Natural killer cell treated with Interleukin-12 subunit alpha and Interleukin-12 subunit beta and Interleukin-15 and Interleukin-18, amount 100 ng/mL, for 72 hours (primary cell): ENCODE data around the gene NFIC. TPM values are rescaled to one million over a fixed set of nuclear protein-coding genes. Genes with fewer than 3 reads are reported as not detected.
"Not testable (repeated sequence)": the region's sequence is repeated elsewhere in the genome, so short reads cannot be mapped to it uniquely, and the experiment has no call there.

Experiments used
- ATAC-seq, 2 donors: fragments of 150-1000 bp; cut with Tn5 transposase in 1 of 2; sonication (Bioruptor Pico), chemical (Tn5 transposase) in 1 of 2; 2 replicates each; pipeline ENCODE4 v1.10.0; 2021
- DNase-seq: peaks from one replicate; pipeline ENCODE4 v3.0.0; 2022; ENCODE audit warnings: low spot score
- H3K27ac Mint-ChIP-seq, 2 donors: 1 replicate in 1 of 2; 2 replicates in 1 of 2; pipeline ENCODE4 v1.8.0; 2022; ENCODE audit warnings: mixed read lengths in 2 of 2, mild to moderate bottlenecking in 1 of 2, moderate library complexity in 1 of 2
- H3K27me3 Mint-ChIP-seq, 2 donors: 1 replicate in 1 of 2; 2 replicates in 1 of 2; pipeline ENCODE4 v1.8.0; 2022; ENCODE audit warnings: mixed read lengths in 2 of 2
- H3K36me3 Mint-ChIP-seq: one replicate; pipeline ENCODE4 v1.8.0; 2022; ENCODE audit warnings: mixed read lengths
- H3K4me1 Mint-ChIP-seq, 2 donors: 1 replicate in 1 of 2; 2 replicates in 1 of 2; pipeline ENCODE4 v1.8.0; 2022; ENCODE audit warnings: low read depth in 2 of 2, mixed read lengths in 2 of 2, mild to moderate bottlenecking in 1 of 2
- H3K4me3 Mint-ChIP-seq: one replicate; pipeline ENCODE4 v1.8.0; 2022; ENCODE audit warnings: mixed read lengths
- H3K9me3 Mint-ChIP-seq: 2 replicates; pipeline ENCODE4 v1.8.0; 2022; ENCODE audit warnings: mixed read lengths
- total RNA-seq, 2 donors: library from RNA; stranded (reverse); gene quantifications; one replicate each; pipeline ENCODE4 v1.2.3, GENCODE V29; 2022

NFIC gene
- total RNA-seq, 2 donors from 2014 or later, result 21.4 to 41.7 TPM

DNA sequence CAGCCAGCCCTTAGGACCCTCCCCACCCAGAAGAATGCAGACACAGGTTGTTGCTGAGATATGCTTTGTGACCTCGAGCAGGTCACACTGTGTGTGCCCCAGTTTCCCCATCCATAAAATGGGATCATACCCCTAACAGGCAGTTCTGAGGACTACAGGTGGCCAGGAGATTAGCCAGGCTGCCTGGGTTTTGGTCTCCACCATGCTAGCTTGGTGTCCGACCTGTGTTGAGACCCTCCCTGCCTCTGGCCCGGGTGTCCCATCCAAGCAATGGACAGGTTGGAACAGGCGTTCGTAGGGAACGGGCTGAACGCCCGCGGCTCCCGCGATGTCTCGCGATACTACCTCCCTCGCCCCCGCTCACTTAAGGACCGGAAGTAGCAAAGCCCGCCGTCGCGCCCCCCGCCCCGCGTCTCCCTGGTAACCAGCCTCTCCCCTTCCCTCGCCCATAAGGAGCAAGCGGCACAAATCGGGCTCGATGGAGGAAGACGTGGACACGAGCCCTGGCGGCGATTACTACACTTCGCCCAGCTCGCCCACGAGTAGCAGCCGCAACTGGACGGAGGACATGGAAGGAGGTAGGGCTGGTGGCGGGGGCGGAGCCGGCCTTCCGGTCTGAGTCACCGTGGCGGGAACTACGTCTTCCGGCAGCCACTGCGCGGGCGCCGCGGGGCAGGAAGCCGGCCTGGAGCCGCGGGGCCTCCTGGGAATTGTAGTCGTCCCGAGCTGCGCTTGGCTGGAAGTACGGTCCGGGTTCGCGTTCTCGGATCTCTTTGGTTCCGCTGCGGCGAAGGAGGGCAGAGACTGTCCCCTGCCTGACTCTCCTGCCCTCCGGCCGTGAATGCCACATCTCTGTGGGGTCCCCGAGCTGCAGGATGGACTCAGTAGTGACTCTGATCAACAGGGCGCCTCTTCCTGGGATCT is 68.5 kb downstream of the NFIC start:
- ATAC-seq (peak; percentile 97 to 98), DNase-seq (peak; percentile 98)
- Mint-ChIP-seq H3K9me3 (no peaks in the 10 kb centered on the region), H3K4me3 (peak overlapping the region; percentile 89), H3K27ac (peak overlapping the region; percentile 94 to 97), H3K27me3 (no peaks in the 10 kb centered on the region), H3K36me3 (no peaks in the 10 kb centered on the region), H3K4me1 (peaks cover 18 to 19% of the 10 kb centered on the region in 2 donors)

GRCh38 chr19:3440082-3440481 is 73.7 kb downstream of the NFIC start:
- DNase-seq (peak; percentile 73), ATAC-seq (peak in 1 of 2 donors; percentile 37)
- Mint-ChIP-seq H3K4me1 (peaks cover 13 to 17% of the 10 kb centered on the region in 2 donors), H3K27ac (no peak overlapping the region), H3K27me3 (no peaks in the 10 kb centered on the region), H3K4me3 (no peak overlapping the region), H3K36me3 (no peaks in the 10 kb centered on the region), H3K9me3 (no peaks in the 10 kb centered on the region)

DNA sequence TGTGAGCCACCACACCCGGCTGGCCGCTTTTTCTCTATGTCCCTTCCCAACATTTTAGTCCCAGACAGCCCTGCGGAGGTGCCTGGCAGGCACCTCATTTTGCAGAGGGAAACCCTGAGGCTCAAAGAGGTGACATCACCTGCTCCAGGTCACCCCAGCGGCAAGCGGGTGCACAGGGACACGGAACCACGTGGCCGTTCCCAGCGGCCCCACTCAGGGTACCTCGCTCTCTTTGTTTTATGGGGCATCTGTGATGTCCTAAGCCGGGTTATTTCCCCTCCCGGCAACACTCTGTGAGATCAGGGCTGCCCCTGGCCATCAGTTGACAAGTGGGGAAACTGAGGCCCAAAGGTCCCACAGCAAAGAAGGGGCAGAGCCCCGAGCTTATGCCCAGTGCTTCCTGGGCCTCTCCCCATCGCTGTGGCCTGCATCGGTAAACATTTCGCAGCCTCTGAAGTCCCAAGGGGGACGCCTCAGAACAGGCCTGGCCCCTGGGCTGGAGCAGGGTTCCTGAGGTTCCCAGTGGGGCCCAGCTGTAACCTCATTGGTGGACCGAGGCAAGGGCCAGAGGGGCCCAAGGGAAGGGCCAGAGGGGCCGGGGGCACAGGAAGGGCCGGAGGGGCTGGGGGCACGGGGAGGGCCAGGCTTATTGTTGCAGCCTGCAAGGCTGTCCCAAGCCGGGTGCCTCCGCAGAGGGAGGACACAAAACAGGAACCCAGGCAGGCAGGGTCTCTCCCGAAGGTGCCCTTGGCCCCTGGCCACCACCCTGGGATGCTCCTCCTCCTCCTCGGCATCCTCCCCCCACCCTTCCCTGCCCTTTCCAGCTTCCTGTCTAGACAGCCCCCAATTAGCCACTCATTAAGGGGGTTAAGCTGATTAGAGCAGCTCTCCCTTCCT is 75.0 kb downstream of the NFIC start:
- H3K27ac Mint-ChIP-seq, result no peak overlapping the region
- H3K4me3 Mint-ChIP-seq, result no peak overlapping the region
- H3K4me1 Mint-ChIP-seq, result peaks cover 6 to 11% of the 10 kb centered on the region in 2 donors
- no peaks in the 10 kb centered on the region for H3K27me3 Mint-ChIP-seq
- ATAC-seq, result no peak
- H3K36me3 Mint-ChIP-seq, result no peaks in the 10 kb centered on the region
- no peaks in the 10 kb centered on the region for H3K9me3 Mint-ChIP-seq
- no peak for DNase-seq

DNA sequence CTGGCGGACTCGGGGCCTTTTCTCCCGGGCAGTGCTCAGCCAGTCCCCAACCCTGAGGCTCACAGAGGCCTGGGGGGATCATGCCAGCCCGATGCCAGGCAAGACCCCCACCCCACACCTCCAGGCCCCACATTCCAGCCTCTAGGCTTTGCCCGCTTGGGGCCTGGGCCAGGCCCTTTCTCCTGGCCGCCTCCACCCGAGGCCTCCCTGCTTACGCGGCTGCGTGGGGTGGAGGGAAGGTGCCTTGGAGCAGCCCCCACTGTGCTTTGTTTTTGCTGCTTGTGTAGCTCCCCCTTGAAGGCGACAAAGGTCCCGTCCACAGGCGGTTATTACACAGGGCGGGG is 75.6 kb downstream of the NFIC start:
- Mint-ChIP-seq H3K4me1 (peaks cover 6 to 11% of the 10 kb centered on the region in 2 donors), H3K9me3 (no peaks in the 10 kb centered on the region), H3K27me3 (no peaks in the 10 kb centered on the region), H3K4me3 (no peak overlapping the region), H3K36me3 (no peaks in the 10 kb centered on the region), H3K27ac (no peak overlapping the region)
- DNase-seq (no peak), ATAC-seq (no peak)

- no peaks in the 10 kb centered on the region for H3K27me3 Mint-ChIP-seq
- H3K4me3 Mint-ChIP-seq, result no peak overlapping the region
- no peaks in the 10 kb centered on the region for H3K36me3 Mint-ChIP-seq
- H3K27ac Mint-ChIP-seq, result no peak overlapping the region
- no peaks in the 10 kb centered on the region for H3K9me3 Mint-ChIP-seq
- no peak for DNase-seq
- peaks cover 6 to 11% of the 10 kb centered on the region in 2 donors for H3K4me1 Mint-ChIP-seq
- no peak for ATAC-seq
These were observed 76.2 kb downstream of the NFIC start for GRCh38 chr19:3442487-3443071.

DNA sequence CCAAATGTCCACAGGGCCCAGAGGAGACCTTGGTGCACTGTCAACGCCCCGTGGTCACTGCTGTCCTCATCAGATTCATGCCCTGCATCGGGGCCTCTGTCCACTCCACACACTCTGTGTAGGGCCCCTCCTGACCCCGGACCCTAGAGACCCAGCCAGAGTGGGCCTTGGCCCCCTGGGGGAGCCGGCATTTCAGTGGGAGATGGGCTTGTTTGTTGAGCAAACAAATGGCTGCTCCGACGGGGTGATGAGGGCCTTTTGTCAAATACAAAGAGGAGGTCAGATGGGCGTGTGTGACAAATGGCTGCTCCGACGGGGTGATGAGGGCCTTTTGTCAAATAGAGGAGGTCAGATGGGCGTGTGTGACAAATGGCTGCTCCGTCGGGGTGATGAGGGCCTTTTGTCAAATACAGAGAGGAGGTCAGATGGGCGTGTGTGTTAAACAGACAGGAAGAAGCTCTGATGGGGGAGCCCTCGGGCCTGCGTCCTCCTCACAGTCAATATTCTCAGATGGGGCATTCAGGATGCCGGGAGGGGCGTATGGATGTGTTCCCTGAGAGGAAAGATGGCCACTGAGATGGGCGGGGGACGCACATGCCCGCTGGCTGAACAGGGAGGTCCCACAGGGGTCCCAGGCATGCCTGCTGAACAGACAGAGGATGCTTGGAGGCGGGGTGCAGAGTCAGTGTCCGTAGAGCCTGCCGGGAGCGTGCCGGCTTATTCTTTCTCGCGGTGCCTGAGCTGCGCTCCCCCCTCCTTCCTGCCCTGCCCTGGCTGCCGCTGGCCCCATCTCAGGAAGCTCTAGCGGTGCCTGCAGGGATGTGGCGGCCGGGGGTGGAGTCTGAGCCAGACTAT is 77.7 kb downstream of the NFIC start:
- Mint-ChIP-seq H3K36me3 (no peaks in the 10 kb centered on the region), H3K4me3 (no peak overlapping the region)

DNA sequence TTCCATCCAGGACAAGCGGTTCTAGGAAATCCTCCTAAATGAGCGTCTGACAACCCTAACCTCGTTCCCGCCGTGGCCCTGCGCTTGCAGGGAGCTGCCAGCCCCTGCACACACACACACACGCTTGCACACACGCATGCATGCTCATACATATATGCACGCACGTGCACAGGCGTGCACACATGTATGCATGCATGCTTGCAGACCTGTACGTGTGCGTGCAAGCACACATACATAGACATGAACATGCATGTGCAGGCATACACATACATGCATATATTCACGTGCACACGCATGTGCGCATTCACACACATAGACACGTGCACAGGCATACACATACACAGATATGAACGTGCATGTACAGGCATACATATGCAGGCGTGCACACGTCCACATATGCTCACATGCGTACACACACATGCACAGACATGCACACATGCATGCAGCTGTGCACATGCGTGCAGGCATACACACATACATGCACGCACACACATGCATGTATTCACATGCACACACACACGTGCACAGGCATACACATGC is 78.4 kb downstream of the NFIC start:
- DNase-seq, result no peak
- Mint-ChIP-seq H3K4me1 (peaks cover 6 to 11% of the 10 kb centered on the region in 2 donors), H3K27me3 (no peaks in the 10 kb centered on the region), H3K36me3 (no peaks in the 10 kb centered on the region), H3K4me3 (no peak overlapping the region), H3K27ac (no peak overlapping the region), H3K9me3 (no peaks in the 10 kb centered on the region)
- ATAC-seq, result no peak

More for the DNA sequence above, 77.7 kb downstream of the NFIC start:
- ATAC-seq, result no peak
- Mint-ChIP-seq H3K27ac (peak overlapping the region in 1 of 2 donors; percentile 63), H3K4me1 (peaks cover 6 to 11% of the 10 kb centered on the region in 2 donors), H3K9me3 (no peaks in the 10 kb centered on the region), H3K27me3 (no peaks in the 10 kb centered on the region)
- DNase-seq, result no peak

DNA sequence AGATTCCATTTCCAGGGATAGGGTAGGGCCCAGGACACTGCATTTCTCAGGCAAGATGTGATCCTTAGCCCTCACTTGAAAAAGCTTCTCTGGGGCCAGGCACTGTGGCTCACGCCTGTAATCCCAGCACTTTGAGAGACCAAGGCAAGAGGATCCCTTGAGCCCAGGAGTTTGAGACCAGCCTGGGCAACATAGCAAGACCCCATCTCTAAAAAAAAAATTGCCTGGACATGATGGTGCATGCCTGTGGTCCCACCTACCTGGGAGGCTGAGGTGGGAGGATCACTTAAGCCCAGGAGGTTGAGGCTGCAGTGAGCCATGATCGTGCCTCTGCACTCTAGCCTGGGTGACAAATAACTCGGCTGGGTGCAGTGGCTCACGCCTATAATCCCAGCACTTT is 80.3 kb downstream of the NFIC start:
- not testable (repeated sequence) for H3K4me3 Mint-ChIP-seq, H3K9me3 Mint-ChIP-seq, ATAC-seq, H3K27ac Mint-ChIP-seq, H3K36me3 Mint-ChIP-seq, H3K27me3 Mint-ChIP-seq, DNase-seq
- H3K4me1 Mint-ChIP-seq, result peaks cover 6 to 14% of the 10 kb centered on the region in 2 donors

GRCh38 chr19:3448616-3449334 is 82.4 kb downstream of the NFIC start:
- no peak for ATAC-seq

DNA sequence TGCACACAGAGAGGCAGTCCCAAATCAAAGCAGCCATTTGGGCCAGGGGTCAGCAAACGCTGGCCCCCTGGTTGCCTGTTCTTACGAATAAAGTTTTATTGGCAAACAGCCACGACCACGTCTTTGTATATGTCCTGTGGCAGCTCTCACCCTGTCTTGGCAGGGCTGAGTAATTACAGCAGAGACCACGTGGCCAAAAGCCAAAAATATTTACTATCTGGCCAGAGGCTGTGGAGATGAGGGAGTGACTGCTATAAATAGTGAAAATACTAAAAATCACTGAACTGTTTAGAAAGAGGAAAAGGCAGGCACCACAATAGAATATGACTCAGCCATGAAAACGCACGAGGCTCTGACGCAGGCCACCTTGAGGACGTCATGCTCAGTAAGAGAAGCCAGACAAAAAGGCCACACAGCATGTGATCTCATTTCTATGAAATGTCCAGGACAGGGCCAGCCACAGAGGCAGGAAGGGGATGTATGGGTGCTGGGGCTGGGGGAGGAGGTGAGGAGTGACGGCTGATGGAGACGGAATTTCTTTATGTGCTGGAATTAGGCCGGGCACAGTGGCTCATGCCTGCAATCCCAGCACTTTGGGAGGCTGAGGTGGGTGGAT is 84.5 kb downstream of the NFIC start:
- Mint-ChIP-seq H3K9me3 (no peaks in the 10 kb centered on the region), H3K27me3 (no peaks in the 10 kb centered on the region), H3K27ac (no peak overlapping the region), H3K4me1 (peaks cover 0 to 3% of the 10 kb centered on the region in 2 donors), H3K4me3 (no peak overlapping the region), H3K36me3 (no peaks in the 10 kb centered on the region)
- DNase-seq (no peak), ATAC-seq (peak; percentile 37 to 52)

More at GRCh38 chr19:3448616-3449334, 82.4 kb downstream of the NFIC start:
- no peak for DNase-seq
- Mint-ChIP-seq H3K4me3 (no peak overlapping the region), H3K27ac (no peak overlapping the region), H3K4me1 (peaks cover 4 to 13% of the 10 kb centered on the region in 2 donors), H3K36me3 (no peaks in the 10 kb centered on the region), H3K9me3 (no peaks in the 10 kb centered on the region), H3K27me3 (no peaks in the 10 kb centered on the region)

- ATAC-seq (no peak), DNase-seq (no peak)
- no peak overlapping the region for H3K27ac Mint-ChIP-seq
- H3K4me1 Mint-ChIP-seq, result peaks cover 0 to 3% of the 10 kb centered on the region in 2 donors
- H3K27me3 Mint-ChIP-seq, result no peaks in the 10 kb centered on the region
- no peaks in the 10 kb centered on the region for H3K9me3 Mint-ChIP-seq
- H3K4me3 Mint-ChIP-seq, result no peak overlapping the region
- no peaks in the 10 kb centered on the region for H3K36me3 Mint-ChIP-seq
These were observed 85.1 kb downstream of the NFIC start for GRCh38 chr19:3451451-3451866.
